ENCODE measurements around the gene ELOB. TPM values are rescaled to one million over a fixed set of nuclear protein-coding genes. Genes with fewer than 3 reads are reported as not detected.

ELOB gene
- polyA plus RNA-seq, 3 donors: 199 to 241 (median 210) TPM

- DNase-seq (ENCODE audit: low read depth in 3 of 3, low spot score in 2 of 3): peak in 1 of 3 donors; percentile 49
Measured at GRCh38 chr16:2751577-2752034, 25.5 kb downstream of the ELOB start.

- no peak for DNase-seq (ENCODE audit: low read depth in 3 of 3, low spot score in 2 of 3)
Measured at GRCh38 chr16:2749936-2750335, 27.1 kb downstream of the ELOB start.

GRCh38 chr16:2749476-2749875, 27.6 kb downstream of the ELOB start:
- no peak for DNase-seq (ENCODE audit: low read depth in 3 of 3, low spot score in 2 of 3)

- DNase-seq (ENCODE audit: low read depth in 3 of 3, low spot score in 2 of 3): no peak
Measured at GRCh38 chr16:2748757-2749455, 28.2 kb downstream of the ELOB start.

- DNase-seq (ENCODE audit: low read depth in 3 of 3, low spot score in 2 of 3): no peak
Measured at GRCh38 chr16:2745961-2746360, 31.1 kb downstream of the ELOB start.

- no peak for DNase-seq (ENCODE audit: low read depth in 3 of 3, low spot score in 2 of 3)
Measured at GRCh38 chr16:2745116-2745890, 31.8 kb downstream of the ELOB start.

- DNase-seq (ENCODE audit: low read depth in 3 of 3, low spot score in 2 of 3): no peak
Measured at GRCh38 chr16:2744711-2745110, 32.4 kb downstream of the ELOB start.

GRCh38 chr16:2743007-2743810, 33.9 kb downstream of the ELOB start:
- no peak for DNase-seq (ENCODE audit: low read depth in 3 of 3, low spot score in 2 of 3)

- DNase-seq (ENCODE audit: low read depth in 3 of 3, low spot score in 2 of 3): no peak
Measured at GRCh38 chr16:2742323-2743006, 34.6 kb downstream of the ELOB start.

- no peak for DNase-seq (ENCODE audit: low read depth in 3 of 3, low spot score in 2 of 3)
Measured at GRCh38 chr16:2741168-2741567, 35.9 kb downstream of the ELOB start.

- DNase-seq (ENCODE audit: low read depth in 3 of 3, low spot score in 2 of 3): no peak
Measured at GRCh38 chr16:2740476-2740875, 36.6 kb downstream of the ELOB start.

GRCh38 chr16:2739625-2740430, 37.3 kb downstream of the ELOB start:
- DNase-seq (ENCODE audit: low read depth in 3 of 3, low spot score in 2 of 3): no peak

GRCh38 chr16:2738615-2739014, 38.5 kb downstream of the ELOB start:
- DNase-seq (ENCODE audit: low read depth in 3 of 3, low spot score in 2 of 3): no peak

GRCh38 chr16:2737895-2738418, 39.1 kb downstream of the ELOB start:
- no peak for DNase-seq (ENCODE audit: low read depth in 3 of 3, low spot score in 2 of 3)

- no peak for DNase-seq (ENCODE audit: low read depth in 3 of 3, low spot score in 2 of 3)
Measured at GRCh38 chr16:2737238-2737605, 39.9 kb downstream of the ELOB start.

- DNase-seq (ENCODE audit: low read depth in 3 of 3, low spot score in 2 of 3): no peak
Measured at GRCh38 chr16:2736476-2737237, 40.4 kb downstream of the ELOB start.

GRCh38 chr16:2734844-2735515, 42.1 kb downstream of the ELOB start:
- no peak for DNase-seq (ENCODE audit: low read depth in 3 of 3, low spot score in 2 of 3)

GRCh38 chr16:2728034-2728433, 49.0 kb downstream of the ELOB start:
- DNase-seq (ENCODE audit: low read depth in 3 of 3, low spot score in 2 of 3): no peak
